ENCODE data around the gene TMEM132E. TPM values are rescaled to one million over a fixed set of nuclear protein-coding genes. Genes with fewer than 3 reads are reported as not detected.

The TMEM132E gene, protein sequence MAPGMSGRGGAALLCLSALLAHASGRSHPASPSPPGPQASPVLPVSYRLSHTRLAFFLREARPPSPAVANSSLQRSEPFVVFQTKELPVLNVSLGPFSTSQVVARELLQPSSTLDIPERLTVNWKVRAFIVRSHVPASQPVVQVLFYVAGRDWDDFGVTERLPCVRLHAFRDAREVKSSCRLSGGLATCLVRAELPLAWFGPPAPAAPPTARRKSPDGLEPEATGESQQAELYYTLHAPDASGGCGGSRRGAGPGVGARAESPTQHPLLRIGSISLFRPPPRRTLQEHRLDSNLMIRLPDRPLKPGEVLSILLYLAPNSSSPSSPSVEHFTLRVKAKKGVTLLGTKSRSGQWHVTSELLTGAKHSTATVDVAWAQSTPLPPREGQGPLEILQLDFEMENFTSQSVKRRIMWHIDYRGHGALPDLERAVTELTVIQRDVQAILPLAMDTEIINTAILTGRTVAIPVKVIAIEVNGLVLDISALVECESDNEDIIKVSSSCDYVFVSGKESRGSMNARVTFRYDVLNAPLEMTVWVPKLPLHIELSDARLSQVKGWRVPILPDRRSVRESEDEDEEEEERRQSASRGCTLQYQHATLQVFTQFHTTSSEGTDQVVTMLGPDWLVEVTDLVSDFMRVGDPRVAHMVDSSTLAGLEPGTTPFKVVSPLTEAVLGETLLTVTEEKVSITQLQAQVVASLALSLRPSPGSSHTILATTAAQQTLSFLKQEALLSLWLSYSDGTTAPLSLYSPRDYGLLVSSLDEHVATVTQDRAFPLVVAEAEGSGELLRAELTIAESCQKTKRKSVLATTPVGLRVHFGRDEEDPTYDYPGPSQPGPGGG (N-terminal part only)
- under 0.01 TPM in 1 of 2 replicates, not detected in the other for total RNA-seq

GRCh38 chr17:34579017-34579946 is at the start of gene TMEM132E:
Gene TMEM132E (plus strand): TSS chr17:34579582. CDS start chr17:34581077, 1,495 bp downstream.

Other genes with a start within 250 kb of the TMEM132E start
- not detected in 2 replicates for gene CCL13, start 223.1 kb upstream of the TMEM132E start, total RNA-seq
- gene CCL1, start 216.3 kb upstream of the TMEM132E start, total RNA-seq = 1.5 TPM in 1 of 2 replicates, not detected in the other

Data from epithelial cell of umbilical artery (primary cell).